ENCODE results near the gene TBC1D8B. TPM values are rescaled to one million over a fixed set of nuclear protein-coding genes. Genes with fewer than 3 reads are reported as not detected.
"Not testable (repeated sequence)": the region's sequence is repeated elsewhere in the genome, so short reads cannot be mapped to it uniquely, and the experiment has no call there.

The TBC1D8B gene
- total RNA-seq, 1 donor from 2014 or later = 7.1 TPM

DNA sequence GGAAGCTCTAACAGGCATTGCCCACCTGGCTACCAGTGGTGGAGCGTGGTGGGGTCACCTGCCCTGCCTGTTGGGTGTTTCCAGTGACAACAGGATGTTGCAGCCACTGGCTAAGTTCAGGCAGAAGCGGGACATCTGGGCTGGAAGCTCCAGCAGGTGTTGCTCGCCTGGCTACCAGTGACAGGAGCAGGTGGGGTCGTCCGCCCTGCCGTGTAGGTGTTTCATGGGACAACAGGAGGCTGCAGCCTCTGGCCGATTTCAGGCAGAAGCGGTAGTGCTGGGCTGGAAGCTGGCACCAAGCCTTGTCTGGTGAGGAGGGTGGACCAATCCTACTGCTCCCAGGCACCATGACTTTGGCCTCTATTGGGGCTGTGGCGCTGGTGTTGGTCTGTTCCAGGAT lies 61.2 kb downstream of the TBC1D8B start:
- peaks cover 0 to 5% of the 10 kb centered on the region in 2 donors for H3K9me3 ChIP-seq
- no peak overlapping the region for H3K27ac ChIP-seq
- no peaks in the 10 kb centered on the region for H3K36me3 ChIP-seq
- DNase-seq (ENCODE audit: low spot score in 2 of 2) = no peak
- TF ChIP-seq CTCF (IDR thresholded peaks at IDR 0.05) = no peak
- H3K4me3 ChIP-seq = no peak overlapping the region
- H3K4me1 ChIP-seq = no peaks in the 10 kb centered on the region
- intact Hi-C loops (cut with DNase I) = no loop called here
- no peaks in the 10 kb centered on the region for H3K27me3 ChIP-seq

- H3K4me3 ChIP-seq; intact Hi-C loops (cut with DNase I); H3K4me1 ChIP-seq; H3K36me3 ChIP-seq; DNase-seq (ENCODE audit: low spot score in 2 of 2); H3K27me3 ChIP-seq; H3K27ac ChIP-seq; H3K9me3 ChIP-seq: not testable (repeated sequence)
These were observed 70.3 kb downstream of the TBC1D8B start for GRCh38 chrX:106872796-106873195.

DNA sequence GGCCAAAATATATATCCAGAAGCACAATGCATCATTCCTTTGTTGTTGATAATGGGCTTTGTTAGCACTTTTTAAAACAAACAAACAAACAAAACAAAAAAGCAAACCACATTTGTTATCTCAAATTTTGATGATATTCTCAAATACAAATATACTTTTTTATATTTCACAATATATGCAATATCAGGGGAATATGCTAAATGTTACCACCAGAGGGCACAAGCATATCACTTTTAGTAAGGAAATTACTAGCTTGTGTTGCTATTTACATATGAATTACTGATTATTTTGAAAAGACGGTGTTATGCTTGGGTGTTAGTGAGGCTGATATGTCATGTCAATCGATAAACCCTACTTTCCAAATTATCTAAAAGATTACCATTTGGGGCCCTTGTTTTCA lies 71.6 kb downstream of the TBC1D8B start:
- Histone ChIP-seq H3K4me1 (no peaks in the 10 kb centered on the region), H3K9me3 (no peaks in the 10 kb centered on the region), H3K27ac (no peak overlapping the region), H3K4me3 (no peak overlapping the region), H3K36me3 (no peaks in the 10 kb centered on the region), H3K27me3 (no peaks in the 10 kb centered on the region)
- intact Hi-C loops (cut with DNase I) = no loop called here
- TF ChIP-seq CTCF (IDR thresholded peaks at IDR 0.05) = peak in 2 of 3 experiments; percentile 38 to 59
- DNase-seq (ENCODE audit: low spot score in 2 of 2) = no peak

- no peaks in the 10 kb centered on the region for H3K36me3 ChIP-seq
- DNase-seq (ENCODE audit: low spot score in 2 of 2) = no peak
- H3K4me3 ChIP-seq = no peak overlapping the region
- no peaks in the 10 kb centered on the region for H3K9me3 ChIP-seq
- H3K4me1 ChIP-seq = no peaks in the 10 kb centered on the region
- no peaks in the 10 kb centered on the region for H3K27me3 ChIP-seq
- no peak for TF ChIP-seq CTCF (IDR thresholded peaks at IDR 0.05)
- H3K27ac ChIP-seq = no peak overlapping the region
- intact Hi-C loops (cut with DNase I) = no loop called here
These were observed 72.7 kb downstream of the TBC1D8B start for GRCh38 chrX:106875151-106875550.

- intact Hi-C loops (cut with DNase I) = no loop called here
- no peaks in the 10 kb centered on the region for H3K36me3 ChIP-seq
- H3K27me3 ChIP-seq = no peaks in the 10 kb centered on the region
- no peaks in the 10 kb centered on the region for H3K9me3 ChIP-seq
- TF ChIP-seq CTCF (IDR thresholded peaks at IDR 0.05) = no peak
- no peaks in the 10 kb centered on the region for H3K4me1 ChIP-seq
- no peak overlapping the region for H3K27ac ChIP-seq
- no peak overlapping the region for H3K4me3 ChIP-seq
- DNase-seq (ENCODE audit: low spot score in 2 of 2) = no peak
These were observed 87.0 kb downstream of the TBC1D8B start for GRCh38 chrX:106889468-106889867.

DNA sequence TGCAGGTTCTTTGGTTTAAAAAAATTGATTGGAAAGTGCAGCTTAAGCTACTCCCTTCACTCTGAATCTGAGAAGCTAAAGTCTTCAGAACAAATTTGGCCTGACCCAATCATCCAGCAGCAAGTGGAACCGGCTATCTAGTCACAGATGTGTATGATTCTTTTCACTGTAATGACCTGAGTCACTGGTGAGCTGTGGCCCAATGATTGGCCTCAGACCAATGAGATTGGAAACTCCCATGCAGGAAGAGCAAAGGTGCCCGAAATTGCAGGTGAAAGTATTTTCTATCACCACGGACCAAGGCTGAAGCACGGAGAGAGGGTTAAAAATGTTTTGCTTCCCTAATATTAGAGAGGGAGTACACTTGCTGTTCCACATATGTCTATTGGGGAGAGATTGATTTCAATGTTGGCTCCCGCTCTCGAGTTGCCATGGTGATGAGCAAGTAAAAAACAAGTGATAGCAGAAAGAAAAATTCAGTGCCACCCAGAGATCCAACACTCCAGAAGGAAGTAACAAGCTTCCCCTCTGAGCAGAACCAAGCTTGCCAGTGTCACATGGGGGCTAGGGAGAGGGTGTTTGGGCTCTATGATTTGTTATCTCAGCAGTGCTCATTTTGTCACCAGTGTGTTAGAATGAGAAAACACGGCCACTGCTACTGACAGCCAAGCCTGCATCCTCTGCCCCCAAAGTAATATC lies 89.4 kb downstream of the TBC1D8B start:
- H3K36me3 ChIP-seq = no peaks in the 10 kb centered on the region
- no peaks in the 10 kb centered on the region for H3K9me3 ChIP-seq
- H3K27ac ChIP-seq = no peak overlapping the region
- no peaks in the 10 kb centered on the region for H3K27me3 ChIP-seq
- TF ChIP-seq CTCF (IDR thresholded peaks at IDR 0.05) = no peak
- H3K4me3 ChIP-seq = no peak overlapping the region
- no peak for DNase-seq (ENCODE audit: low spot score in 2 of 2)
- no peaks in the 10 kb centered on the region for H3K4me1 ChIP-seq
- intact Hi-C loops (cut with DNase I) = no loop called here
